SK-N-SH (cell line): ENCODE results near the gene ZNF398.

ENCODE experiments used
- CTCF ChIP-seq: fragments of 200-600 bp; sonication (generic); IDR thresholded peaks from 2 replicates; pipeline ENCODE4 v1.6.1; 2017; ENCODE audit warnings: antibody characterized with exemption, mild to moderate bottlenecking, moderate library complexity
- EZH2phosphoT487 ChIP-seq: fragments of 200-600 bp; sonication (generic); IDR thresholded peaks from 2 replicates; pipeline ENCODE4 v1.6.1; 2017; ENCODE audit warnings: low read depth, mixed run types, mild to moderate bottlenecking, antibody characterized with exemption, moderate library complexity, borderline replicate concordance
- GABPA ChIP-seq: IDR thresholded peaks from 2 replicates; pipeline ENCODE4 v1.4.0; 2012; ENCODE audit warnings: low read depth, mild to moderate bottlenecking
- MXI1 ChIP-seq: IDR thresholded peaks from 2 replicates; pipeline ENCODE4 v1.6.1; 2012; ENCODE audit warnings: mild to moderate bottlenecking, low read depth, low read length, improper control_type of control experiment
- NFIC ChIP-seq: IDR thresholded peaks from 2 replicates; pipeline ENCODE4 v1.4.0; 2012; ENCODE audit warnings: borderline replicate concordance
- POLR2AphosphoS5 ChIP-seq: IDR thresholded peaks from 2 replicates; pipeline ENCODE4 v1.6.1; 2012; ENCODE audit warnings: low read depth, low read length
- RAD21 ChIP-seq: IDR thresholded peaks from 2 replicates; pipeline ENCODE4 v1.6.1; 2012; ENCODE audit warnings: mild to moderate bottlenecking, low read length
- SIN3A ChIP-seq: IDR thresholded peaks from 2 replicates; pipeline ENCODE4 v1.6.1; 2012; ENCODE audit warnings: low read depth, mild to moderate bottlenecking, low read length, moderate library complexity, borderline replicate concordance

- no peak for TF ChIP-seq POLR2AphosphoS5
- TF ChIP-seq SIN3A, result no peak
- TF ChIP-seq GABPA, result no peak
- no peak for TF ChIP-seq CTCF
- no peak for TF ChIP-seq RAD21
- no peak for TF ChIP-seq NFIC
- no peak for TF ChIP-seq MXI1
- no peak for TF ChIP-seq EZH2phosphoT487
These were observed 49.5 kb downstream of the ZNF398 start for GRCh38 chr7:149196705-149197171.
